Testis (tissue), 3 donors: Measurements from ENCODE around the gene ID1. TPM values are rescaled to one million over a fixed set of nuclear protein-coding genes. Genes with fewer than 3 reads are reported as not detected.

ENCODE experiments used
- DNase-seq: peaks from one replicate; pipeline ENCODE4 v3.0.0-alpha.2; 2019
- H3K27ac ChIP-seq, 2 donors: fragments of 200-600 bp; sonication (generic); one replicate each; pipeline ENCODE4 v1.5.1; 2019
- H3K27me3 ChIP-seq: fragments of 200-600 bp; sonication (generic); one replicate; pipeline ENCODE4 v1.5.1; 2019
- H3K36me3 ChIP-seq: fragments of 200-600 bp; sonication (generic); one replicate; pipeline ENCODE4 v1.5.1; 2017; ENCODE audit warnings: low read depth; ENCODE audit errors: missing control alignments
- H3K4me1 ChIP-seq: fragments of 200-600 bp; sonication (generic); one replicate; pipeline ENCODE4 v1.5.1; 2019
- H3K4me3 ChIP-seq, 2 donors: fragments of 200-600 bp; sonication (generic); one replicate each; pipeline ENCODE4 v1.5.1; 2017 to 2019
- H3K9me3 ChIP-seq: fragments of 200-600 bp; sonication (generic); one replicate; pipeline ENCODE4 v1.5.1; 2017
- POLR2A ChIP-seq: fragments of 450-650 bp; IDR thresholded peaks from one replicate; pipeline ENCODE4 v1.6.1; 2017; ENCODE audit warnings: antibody characterized with exemption, mild to moderate bottlenecking, moderate library complexity
- WGBS, 2 donors: methylation state at CpG; one replicate each; pipeline ENCODE4 v1.1.5; 2018; 5-methylcytosine and 5-hydroxymethylcytosine counted together
- intact Hi-C: fragments of 100-400 bp; cut with DNase I; formaldehyde crosslinking; loops from one replicate; pipeline ENCODE4 v1.15.1; 2023; ENCODE audit warnings: low total_unique reads
- polyA plus RNA-seq: library from polyadenylated mRNA; stranded (reverse); fragments of 350-450 nt; fragmentation: Illumina TruSeq; extraction: RNeasy Lipid Tissue Mini Kit (QIAGEN cat#74804); gene quantifications from one replicate; pipeline ENCODE4 v1.2.3, GENCODE V29; 2014; ENCODE audit warnings: low read depth, low replicate concordance; ENCODE audit not compliant: insufficient read depth
- total RNA-seq, 2 donors: library from RNA; depleted of rRNA; stranded (reverse); fragments of >200 nt; gene quantifications; one replicate each; pipeline ENCODE4 v1.2.3, GENCODE V29; 2016
- TF ChIP-seq, protein P1 (sequence below), 3 experiments: fragments of 450-650 bp in 2 of 3; fragments of 200-600 bp in 1 of 3; sonication (generic) in 1 of 3; IDR thresholded peaks; one replicate each; pipeline ENCODE4 v1.5.1; 2016 to 2019; ENCODE audit warnings: antibody characterized with exemption in 3 of 3, mild to moderate bottlenecking in 2 of 3, moderate library complexity in 1 of 3

The ID1 gene
- total and polyA plus RNA-seq, 3 donors from 2014 or later: 18.7 to 128 (median 124) TPM

DNA sequence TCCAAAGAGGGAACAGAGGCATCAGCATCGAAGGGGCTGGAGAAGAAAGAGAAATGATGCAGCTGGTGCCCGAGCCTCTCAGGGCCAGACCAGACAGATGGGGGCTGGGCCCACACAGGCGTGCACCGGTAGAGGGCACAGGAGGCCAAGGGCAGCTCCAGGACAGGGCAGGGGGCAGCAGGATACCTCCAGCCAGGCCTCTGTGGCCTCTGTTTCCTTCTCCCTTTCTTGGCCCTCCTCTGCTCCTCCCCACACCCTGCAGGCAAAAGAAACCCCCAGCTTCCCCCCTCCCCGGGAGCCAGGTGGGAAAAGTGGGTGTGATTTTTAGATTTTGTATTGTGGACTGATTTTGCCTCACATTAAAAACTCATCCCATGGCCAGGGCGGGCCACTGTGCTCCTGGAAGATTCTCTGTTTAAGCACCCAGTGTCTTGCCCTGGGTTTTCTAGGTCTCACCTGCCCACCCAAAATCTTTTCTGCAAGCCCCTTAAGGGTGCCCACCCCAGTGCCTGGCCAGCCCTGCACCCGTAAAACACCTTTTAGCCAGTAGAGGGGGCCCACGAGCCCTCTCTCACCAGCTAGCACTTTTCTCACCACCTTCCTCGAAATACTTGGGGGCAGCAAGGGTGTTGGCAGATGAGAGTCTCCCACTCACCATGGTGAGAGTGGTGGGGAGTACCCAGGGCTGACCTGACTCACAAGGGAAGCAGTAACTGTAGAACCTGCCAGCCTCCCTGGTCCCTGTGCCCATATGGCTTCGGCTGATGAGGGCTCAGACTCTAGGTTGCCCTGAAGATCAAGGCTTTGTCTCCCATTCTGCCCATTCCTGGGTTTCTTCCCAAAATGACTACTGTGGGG, 35.7 kb upstream of the ID1 start:
- Histone ChIP-seq H3K36me3 (no peaks in the 10 kb centered on the region), H3K4me1 (peaks cover 9% of the 10 kb centered on the region), H3K27ac (peak overlapping the region in 1 of 2 donors; percentile 92), H3K27me3 (no peaks in the 10 kb centered on the region), H3K9me3 (no peaks in the 10 kb centered on the region), H3K4me3 (no peak overlapping the region)
- TF ChIP-seq, protein P1, sequence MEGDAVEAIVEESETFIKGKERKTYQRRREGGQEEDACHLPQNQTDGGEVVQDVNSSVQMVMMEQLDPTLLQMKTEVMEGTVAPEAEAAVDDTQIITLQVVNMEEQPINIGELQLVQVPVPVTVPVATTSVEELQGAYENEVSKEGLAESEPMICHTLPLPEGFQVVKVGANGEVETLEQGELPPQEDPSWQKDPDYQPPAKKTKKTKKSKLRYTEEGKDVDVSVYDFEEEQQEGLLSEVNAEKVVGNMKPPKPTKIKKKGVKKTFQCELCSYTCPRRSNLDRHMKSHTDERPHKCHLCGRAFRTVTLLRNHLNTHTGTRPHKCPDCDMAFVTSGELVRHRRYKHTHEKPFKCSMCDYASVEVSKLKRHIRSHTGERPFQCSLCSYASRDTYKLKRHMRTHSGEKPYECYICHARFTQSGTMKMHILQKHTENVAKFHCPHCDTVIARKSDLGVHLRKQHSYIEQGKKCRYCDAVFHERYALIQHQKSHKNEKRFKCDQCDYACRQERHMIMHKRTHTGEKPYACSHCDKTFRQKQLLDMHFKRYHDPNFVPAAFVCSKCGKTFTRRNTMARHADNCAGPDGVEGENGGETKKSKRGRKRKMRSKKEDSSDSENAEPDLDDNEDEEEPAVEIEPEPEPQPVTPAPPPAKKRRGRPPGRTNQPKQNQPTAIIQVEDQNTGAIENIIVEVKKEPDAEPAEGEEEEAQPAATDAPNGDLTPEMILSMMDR (IDR thresholded peaks at IDR 0.05): peak; percentile 50 to 71 (median 51)
- no peak for TF ChIP-seq POLR2A
- WGBS, 2 donors: 46 to 55% methylated on average over 10 of the region's 10 CpGs
- peak; percentile 61 for DNase-seq
- intact Hi-C loops: loop anchor here (5.0 kb wide), 1 partner anchor 43 kb away; no protein-coding TSS in a partner anchor

DNA sequence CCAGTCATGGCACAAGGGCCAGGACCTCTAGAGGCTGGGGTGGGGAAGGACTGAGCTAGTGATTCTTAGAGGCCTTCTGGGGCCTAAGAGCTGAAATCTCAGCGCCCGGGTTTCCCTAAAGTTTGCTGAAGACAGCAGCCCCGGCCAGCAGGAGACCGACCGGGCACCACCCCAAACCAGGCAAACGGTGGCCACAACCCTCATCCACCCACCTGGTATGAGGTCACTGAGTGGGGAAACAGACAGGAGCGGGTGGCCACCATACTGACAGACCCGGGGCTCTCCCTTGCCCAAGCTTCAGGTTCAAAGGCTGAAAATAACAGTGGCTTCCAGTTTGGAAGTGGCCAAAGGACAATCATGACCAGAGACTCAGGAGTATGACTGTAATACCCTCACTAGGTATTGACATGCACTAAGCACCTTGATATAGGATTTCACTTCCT, 35.0 kb upstream of the ID1 start:
- intact Hi-C loops: no loop called here
- DNase-seq: no peak
- H3K27ac ChIP-seq: peak overlapping the region in 1 of 2 donors; percentile 92
- no peaks in the 10 kb centered on the region for H3K36me3 ChIP-seq
- H3K27me3 ChIP-seq: no peaks in the 10 kb centered on the region
- peaks cover 9% of the 10 kb centered on the region for H3K4me1 ChIP-seq
- H3K4me3 ChIP-seq: no peak overlapping the region
- no peaks in the 10 kb centered on the region for H3K9me3 ChIP-seq
- WGBS, 2 donors: 87% methylated on average over 8 of the region's 8 CpGs; no CpG with 5 or more reads in 1 of the 2 donors
- no peak for TF ChIP-seq POLR2A
- TF ChIP-seq, protein P1 (IDR thresholded peaks at IDR 0.05): no peak

DNA sequence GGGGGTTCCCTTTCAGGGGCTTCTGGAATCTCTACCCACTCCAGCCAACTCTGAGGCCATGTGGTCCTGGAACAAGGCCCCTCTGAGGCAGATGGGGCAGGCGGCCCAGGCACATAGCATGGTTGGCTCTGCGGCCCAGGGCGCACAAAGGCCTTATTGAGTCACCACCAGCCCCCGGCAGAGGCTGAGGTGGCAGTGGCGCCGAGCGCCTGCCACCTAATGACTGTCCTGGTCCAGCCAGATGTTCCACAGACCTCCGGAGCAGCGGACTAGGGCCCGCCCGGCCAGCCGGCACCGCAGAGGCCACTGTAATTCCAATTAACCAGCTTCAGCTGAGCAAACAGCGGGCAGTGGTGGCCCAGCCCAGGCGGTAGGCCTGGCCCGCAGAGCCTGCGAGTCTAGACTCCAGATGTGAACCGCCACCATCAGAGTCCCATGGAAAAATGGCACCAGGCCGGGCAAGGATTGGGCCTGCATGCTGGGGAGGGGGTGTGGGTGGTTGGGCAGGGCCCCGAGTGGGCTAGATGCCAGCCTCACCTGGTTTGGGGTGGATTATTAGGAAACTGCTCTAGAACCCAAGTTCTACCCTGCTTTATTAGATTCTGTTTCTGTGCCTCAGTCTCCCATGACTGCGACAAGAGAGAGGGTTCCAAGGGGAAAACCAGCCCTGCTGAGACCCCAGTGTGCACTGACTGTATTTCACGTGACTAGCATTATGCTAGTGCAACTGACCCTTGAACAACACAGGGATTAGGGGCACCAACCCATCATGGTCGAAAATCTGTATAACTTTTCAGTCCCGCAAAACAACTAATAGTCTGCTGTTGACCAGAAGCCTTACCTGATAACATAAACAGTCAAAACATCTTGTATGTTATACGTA, 34.1 kb upstream of the ID1 start:
- intact Hi-C loops: no loop called here
- H3K36me3 ChIP-seq: no peaks in the 10 kb centered on the region
- DNase-seq: no peak

DNA sequence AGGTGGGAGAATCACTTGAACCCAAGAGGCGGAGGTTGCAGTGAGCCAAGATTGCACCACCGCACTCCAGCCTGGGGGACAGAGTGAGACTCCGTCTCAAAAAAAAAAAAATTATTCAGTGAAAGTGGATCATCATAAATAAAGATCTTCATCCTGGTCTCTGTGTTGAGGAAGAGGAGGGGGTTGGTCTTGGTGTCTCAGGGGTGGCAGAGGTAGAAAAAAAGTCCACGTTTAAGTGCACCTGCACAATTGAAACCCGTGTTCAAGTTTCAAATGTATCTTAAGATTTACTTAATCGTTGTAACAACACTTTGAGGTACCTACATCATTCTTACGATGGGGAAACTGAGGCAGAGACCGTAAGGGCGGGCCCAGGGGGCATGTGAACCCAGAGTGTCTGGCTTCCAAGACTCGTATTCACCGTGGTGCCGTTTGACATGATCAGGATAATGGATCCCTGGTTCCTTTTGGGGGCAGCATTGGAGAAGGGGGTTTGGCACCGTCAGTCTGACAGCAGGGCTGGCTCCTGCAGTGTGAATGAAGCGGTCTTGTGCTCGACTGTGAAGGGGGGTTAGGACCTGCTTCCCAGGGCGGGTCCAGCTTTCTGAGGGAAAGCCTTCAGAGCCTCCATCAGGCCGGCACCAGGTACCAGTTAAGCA, 32.9 kb upstream of the ID1 start:
- Histone ChIP-seq H3K27me3 (no peaks in the 10 kb centered on the region), H3K27ac (peak overlapping the region; percentile 80 to 92), H3K4me1 (peaks cover 9% of the 10 kb centered on the region), H3K4me3 (peak overlapping the region; percentile 55 to 68), H3K36me3 (no peaks in the 10 kb centered on the region), H3K9me3 (no peaks in the 10 kb centered on the region)
- intact Hi-C loops: no loop called here
- TF ChIP-seq, protein P1 (IDR thresholded peaks at IDR 0.05): no peak
- no peak for TF ChIP-seq POLR2A
- 27 to 29% methylated on average over 16 to 17 of the region's 17 CpGs for WGBS, 2 donors
- no peak for DNase-seq

More for the DNA sequence above, 34.1 kb upstream of the ID1 start:
- H3K4me1 ChIP-seq: peaks cover 9% of the 10 kb centered on the region
- no peaks in the 10 kb centered on the region for H3K9me3 ChIP-seq
- 94 to 99% methylated on average over 5 to 24 of the region's 25 CpGs for WGBS, 2 donors
- TF ChIP-seq, protein P1 (IDR thresholded peaks at IDR 0.05): no peak
- no peak for TF ChIP-seq POLR2A
- no peak overlapping the region for H3K4me3 ChIP-seq
- H3K27ac ChIP-seq: peak overlapping the region in 1 of 2 donors; percentile 92
- no peaks in the 10 kb centered on the region for H3K27me3 ChIP-seq
